HUES48 (cell line): Measurements from ENCODE around the gene DPEP2.
"Not testable (repeated sequence)": the region's sequence is repeated elsewhere in the genome, so short reads cannot be mapped to it uniquely, and the experiment has no call there.

Experiments
- H3K27ac ChIP-seq: one replicate; pipeline ENCODE4 v1.7.0; 2013; ENCODE audit warnings: low read depth, low read length, inconsistent platforms
- H3K27me3 ChIP-seq: 2 replicates; pipeline ENCODE4 v1.6.1; 2013; ENCODE audit warnings: mild to moderate bottlenecking, low read length; ENCODE audit not compliant: control insufficient read depth, insufficient read depth
- H3K36me3 ChIP-seq: 2 replicates; pipeline ENCODE4 v1.6.1; 2013; ENCODE audit warnings: low read length; ENCODE audit not compliant: control insufficient read depth, insufficient read depth
- H3K4me1 ChIP-seq: 2 replicates; pipeline ENCODE4 v1.6.1; 2013; ENCODE audit warnings: mild to moderate bottlenecking, low read length; ENCODE audit not compliant: control insufficient read depth, insufficient read depth
- H3K4me3 ChIP-seq: 2 replicates; pipeline ENCODE4 v1.5.1; 2013; ENCODE audit warnings: mild to moderate bottlenecking, low read depth, low read length
- H3K9ac ChIP-seq: 2 replicates; pipeline ENCODE4 v1.6.1; 2013; ENCODE audit warnings: mild to moderate bottlenecking, low read depth, low read length, moderate library complexity
- H3K9me3 ChIP-seq: 2 replicates; pipeline ENCODE4 v1.6.1; 2013; ENCODE audit warnings: low read length; ENCODE audit not compliant: control insufficient read depth, insufficient read depth

DPEP2 gene

GRCh38 chr16:67941469-67942199, 57.6 kb downstream of the DPEP2 start:
- Histone ChIP-seq H3K27me3 (no peaks in the 10 kb centered on the region), H3K36me3 (peaks cover 23% of the 10 kb centered on the region), H3K4me3 (no peak overlapping the region), H3K9ac (no peak overlapping the region), H3K27ac (peak overlapping the region; percentile 32), H3K9me3 (no peaks in the 10 kb centered on the region), H3K4me1 (peaks cover 6% of the 10 kb centered on the region)

- H3K27ac ChIP-seq: no peak overlapping the region
- no peak overlapping the region for H3K4me3 ChIP-seq
- H3K27me3 ChIP-seq: no peaks in the 10 kb centered on the region
- no peak overlapping the region for H3K9ac ChIP-seq
- no peaks in the 10 kb centered on the region for H3K9me3 ChIP-seq
- H3K36me3 ChIP-seq: peaks cover 12% of the 10 kb centered on the region
- H3K4me1 ChIP-seq: peaks cover 6% of the 10 kb centered on the region
Measured at GRCh38 chr16:67940446-67941089, 58.7 kb downstream of the DPEP2 start.

- Histone ChIP-seq H3K27me3 (no peaks in the 10 kb centered on the region), H3K27ac (no peak overlapping the region), H3K4me3 (no peak overlapping the region), H3K9me3 (no peaks in the 10 kb centered on the region), H3K4me1 (peaks cover 6% of the 10 kb centered on the region), H3K36me3 (peaks cover 4% of the 10 kb centered on the region), H3K9ac (no peak overlapping the region)
Measured at GRCh38 chr16:67939507-67940445, 59.5 kb downstream of the DPEP2 start.

GRCh38 chr16:67937713-67938112, 61.6 kb downstream of the DPEP2 start:
- H3K36me3 ChIP-seq, H3K9me3 ChIP-seq, H3K27ac ChIP-seq, H3K27me3 ChIP-seq, H3K4me3 ChIP-seq, H3K9ac ChIP-seq: not testable (repeated sequence)
- H3K4me1 ChIP-seq: peaks cover 11% of the 10 kb centered on the region
